GM19239 (cell line): ENCODE measurements around the gene TCF12.

Experiments
- DNase-seq: peaks from one replicate; pipeline ENCODE4 v3.0.0; 2011; ENCODE audit warnings: low spot score; ENCODE audit not compliant: insufficient read length
- FAIRE-seq: peaks from 2 replicates; lab custom pipeline; 2011; peaks lifted over from hg19 to GRCh38; lab: Jason Lieb, UNC

TCF12 gene

GRCh38 chr15:57224664-57225063 is 306.2 kb downstream of the TCF12 start:
- FAIRE-seq (peak; percentile 53), DNase-seq (no peak)

DNA sequence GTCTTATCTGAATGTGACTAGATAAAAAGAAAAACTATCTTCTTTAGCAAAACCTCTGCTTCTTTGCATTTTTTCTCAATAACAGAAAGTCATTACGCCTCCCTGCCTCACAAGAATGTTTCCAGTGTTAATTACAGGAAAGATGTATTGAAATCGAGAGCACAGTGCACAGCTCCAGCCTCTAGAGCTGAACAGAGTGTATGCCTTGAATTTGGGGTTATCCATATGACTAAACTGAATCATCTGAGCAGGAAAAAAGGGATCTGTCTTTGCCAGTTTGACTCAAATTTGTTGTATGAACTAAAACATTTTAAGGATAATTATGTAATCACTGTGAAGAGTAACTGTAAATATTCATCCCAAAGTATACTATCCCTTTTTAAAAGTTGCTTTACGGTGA is 308.7 kb downstream of the TCF12 start:
- DNase-seq = no peak
- no peak for FAIRE-seq

DNA sequence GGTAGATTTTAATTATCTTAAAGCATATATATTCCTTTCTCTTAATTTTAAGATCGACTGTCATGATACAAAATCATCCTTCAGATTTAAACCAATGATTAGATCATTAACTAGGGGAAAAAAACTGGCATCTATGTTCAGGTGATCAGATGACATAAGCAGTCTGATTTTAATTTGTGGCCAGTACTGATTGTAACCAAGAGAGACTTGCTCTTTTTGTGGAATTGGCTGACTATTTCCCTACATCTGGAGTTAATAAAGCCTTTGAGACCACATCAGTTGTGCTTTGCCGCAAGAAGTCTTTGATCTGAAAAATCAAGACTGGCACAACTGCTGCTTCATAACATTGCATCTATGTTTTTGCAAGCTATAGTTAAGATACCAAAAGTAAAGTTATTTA is 309.5 kb downstream of the TCF12 start:
- peak; percentile 37 for FAIRE-seq
- no peak for DNase-seq

DNA sequence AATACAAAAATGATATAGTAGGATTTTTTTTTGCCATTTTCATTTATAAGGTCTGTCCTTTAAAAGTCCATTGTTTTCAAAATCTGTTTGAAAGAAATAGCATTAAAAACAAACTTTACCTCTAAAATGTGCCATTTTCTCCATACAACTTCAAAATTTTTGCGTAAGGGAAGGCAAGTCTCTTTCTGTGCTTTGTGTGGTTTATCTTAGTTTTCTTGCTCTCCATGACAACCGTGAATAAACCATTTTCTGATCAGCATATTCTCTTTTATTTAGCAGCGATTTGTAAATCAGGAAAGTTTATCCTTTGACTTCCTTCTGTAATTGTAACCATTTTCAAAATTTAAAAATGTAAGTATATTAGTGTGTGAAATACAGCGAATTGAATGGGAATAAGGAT is 310.0 kb downstream of the TCF12 start:
- FAIRE-seq = no peak

DNA sequence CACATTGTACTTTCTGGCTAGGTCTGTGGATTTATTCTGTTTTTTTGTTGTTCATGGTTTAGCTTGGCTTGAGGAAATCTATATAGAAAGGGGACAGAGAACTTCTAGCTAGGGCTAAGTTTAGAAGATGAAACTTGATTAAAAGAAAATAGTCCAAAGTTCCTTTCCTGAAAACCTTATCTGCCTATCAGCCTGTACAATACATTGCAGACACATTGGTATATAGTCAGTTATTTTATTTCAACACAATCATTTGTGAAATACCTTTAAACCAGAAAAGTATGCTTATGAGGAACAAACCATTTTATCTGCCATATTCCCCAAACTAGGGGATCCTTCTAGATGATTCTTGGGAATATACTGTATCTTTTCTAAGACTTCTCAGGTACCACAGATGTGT is 310.6 kb downstream of the TCF12 start:
- FAIRE-seq (no peak), DNase-seq (no peak)

More for the DNA sequence above, 310.0 kb downstream of the TCF12 start:
- no peak for DNase-seq

DNA sequence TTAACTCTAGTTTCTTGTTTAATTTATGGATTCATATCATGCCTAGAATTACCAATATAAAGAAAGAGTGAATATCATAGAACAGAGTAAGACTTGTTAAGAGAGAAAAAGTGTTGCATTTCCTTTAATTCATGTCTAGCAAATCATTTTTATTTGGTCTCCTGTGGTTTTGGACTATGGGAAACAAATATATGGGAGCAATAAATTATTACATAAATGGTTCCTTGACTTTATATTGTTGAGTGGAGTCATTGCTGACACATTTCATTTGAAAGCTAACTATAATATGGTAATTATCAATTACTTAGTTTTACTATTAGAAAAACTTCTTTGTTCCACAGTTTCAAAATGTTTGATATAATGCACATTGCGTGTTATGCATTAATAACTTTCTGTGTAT is 313.1 kb downstream of the TCF12 start:
- FAIRE-seq = no peak
- DNase-seq = no peak

DNA sequence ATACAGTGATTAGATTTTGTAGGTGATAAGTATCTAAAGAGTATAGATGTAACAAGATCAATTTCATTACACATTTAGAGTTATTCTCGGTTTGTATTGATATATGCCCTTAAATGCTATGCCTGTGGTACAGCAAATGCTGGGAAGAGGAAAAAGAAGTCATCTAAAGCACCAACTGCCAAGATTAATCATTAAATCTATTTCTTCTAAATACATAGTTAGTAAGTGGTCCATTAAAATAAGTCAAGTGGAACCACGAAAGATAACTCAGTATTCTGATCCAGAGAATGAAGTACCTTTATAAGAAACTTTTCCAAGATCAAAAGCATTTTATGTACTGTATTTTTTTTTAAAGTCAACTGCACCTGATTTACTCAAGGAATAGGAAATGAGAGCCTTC is 315.7 kb downstream of the TCF12 start:
- no peak for DNase-seq
- no peak for FAIRE-seq

DNA sequence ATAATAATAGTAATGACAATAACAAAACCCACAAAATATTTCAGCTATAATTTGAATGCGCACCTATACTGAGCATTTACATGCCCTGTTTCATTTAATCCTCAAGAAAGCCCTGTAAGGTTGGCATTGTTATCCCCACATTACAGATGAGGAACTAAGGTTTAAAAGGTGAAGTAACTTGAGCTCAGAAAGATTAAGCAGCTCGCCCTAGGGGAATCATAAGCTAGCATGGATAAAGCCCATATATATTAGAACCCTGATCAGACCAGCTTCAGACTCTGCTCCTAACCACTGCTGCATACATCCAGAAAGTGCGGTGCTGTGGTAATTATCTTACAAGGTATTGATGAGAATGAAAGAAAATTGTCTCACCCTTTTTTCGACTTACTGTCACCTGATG is 316.7 kb downstream of the TCF12 start:
- DNase-seq (no peak), FAIRE-seq (no peak)

- no peak for FAIRE-seq
These were observed 317.4 kb downstream of the TCF12 start for GRCh38 chr15:57235873-57236272.

GRCh38 chr15:57236561-57237300 is 318.3 kb downstream of the TCF12 start:
- FAIRE-seq (no peak), DNase-seq (no peak)

More at GRCh38 chr15:57235873-57236272, 317.4 kb downstream of the TCF12 start:
- DNase-seq = no peak

GRCh38 chr15:57237301-57237642 is 318.8 kb downstream of the TCF12 start:
- DNase-seq = no peak

DNA sequence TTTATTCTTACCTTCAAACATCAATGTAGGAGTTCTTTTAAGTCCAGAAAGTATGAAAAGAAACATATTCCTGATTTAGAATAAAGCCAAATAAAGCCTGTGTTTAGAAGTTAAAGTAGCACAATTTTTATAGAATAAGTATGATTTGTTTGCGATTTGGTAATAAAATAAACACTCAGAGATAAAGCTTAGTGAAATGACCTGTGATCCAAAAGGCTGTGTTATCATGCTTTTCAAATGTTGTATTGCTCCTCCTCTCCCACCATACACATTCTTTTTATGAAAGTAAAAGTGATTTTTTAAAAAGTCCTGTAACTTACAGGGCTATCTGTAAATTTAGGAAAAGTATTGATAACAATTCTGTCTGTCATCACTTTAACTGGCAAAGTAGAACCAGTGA is 319.2 kb downstream of the TCF12 start:
- DNase-seq (no peak), FAIRE-seq (no peak)

More at GRCh38 chr15:57237301-57237642, 318.8 kb downstream of the TCF12 start:
- FAIRE-seq = no peak

DNA sequence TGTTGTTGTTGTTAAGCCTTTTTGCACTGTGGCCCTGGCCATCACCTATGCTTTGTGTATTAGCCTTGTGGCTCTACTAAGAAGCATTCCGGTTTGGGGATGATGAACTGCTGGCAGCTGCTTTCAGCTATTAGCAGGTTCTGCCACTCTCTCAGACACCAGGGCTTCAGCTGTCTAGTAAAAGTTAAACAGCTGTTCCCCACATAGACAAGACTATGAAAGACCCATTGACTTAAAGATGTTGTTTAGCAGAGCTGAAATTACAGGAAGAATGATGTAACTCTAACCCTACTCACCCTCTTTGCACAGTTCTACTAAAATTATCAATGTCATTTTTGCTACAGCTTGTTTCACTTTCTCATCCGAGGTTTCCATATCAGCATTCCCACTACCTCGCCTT is 326.7 kb downstream of the TCF12 start:
- no peak for FAIRE-seq
- DNase-seq = no peak

GRCh38 chr15:57245714-57246113 is 327.3 kb downstream of the TCF12 start:
- FAIRE-seq = no peak
- DNase-seq = no peak

DNA sequence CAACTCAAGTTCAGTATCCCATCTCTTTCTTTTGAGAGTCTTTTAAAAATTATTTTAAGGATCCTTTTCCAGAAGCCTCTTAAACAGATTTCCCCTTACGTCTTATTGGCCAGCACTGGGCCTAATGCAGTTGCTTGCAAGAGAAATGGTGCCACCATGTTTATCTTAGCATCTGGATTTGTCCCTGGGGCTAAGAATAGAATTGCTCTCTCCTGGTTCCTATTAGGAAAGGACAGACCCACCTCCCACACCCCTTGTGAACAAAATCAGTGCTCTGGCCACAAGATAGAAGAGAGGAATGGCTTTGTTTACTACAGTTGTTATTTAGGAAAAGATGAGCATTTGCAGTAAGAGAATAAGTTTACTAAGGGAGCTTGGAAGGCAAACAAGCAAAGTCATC is 329.6 kb downstream of the TCF12 start:
- FAIRE-seq = no peak
- DNase-seq = no peak

DNA sequence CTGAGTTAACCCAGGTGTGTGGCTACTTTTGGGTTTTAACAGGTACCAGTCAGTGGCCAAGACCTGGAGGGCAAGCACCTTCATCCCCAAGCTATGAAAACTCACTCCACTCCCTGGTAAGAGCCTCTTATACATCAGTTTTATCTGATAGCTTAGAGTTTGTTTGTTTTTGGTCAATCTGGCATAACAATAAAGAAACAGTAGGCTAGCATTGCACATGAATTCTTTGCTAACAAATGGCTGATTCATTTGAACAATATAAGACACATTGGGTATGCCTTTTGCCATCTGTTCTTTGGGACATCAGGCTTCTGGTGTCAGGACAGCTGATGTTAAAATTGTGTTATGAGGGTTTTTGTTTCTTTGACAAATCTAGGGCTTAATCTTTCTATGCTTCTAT is 332.9 kb downstream of the TCF12 start:
- DNase-seq (no peak), FAIRE-seq (no peak)

DNA sequence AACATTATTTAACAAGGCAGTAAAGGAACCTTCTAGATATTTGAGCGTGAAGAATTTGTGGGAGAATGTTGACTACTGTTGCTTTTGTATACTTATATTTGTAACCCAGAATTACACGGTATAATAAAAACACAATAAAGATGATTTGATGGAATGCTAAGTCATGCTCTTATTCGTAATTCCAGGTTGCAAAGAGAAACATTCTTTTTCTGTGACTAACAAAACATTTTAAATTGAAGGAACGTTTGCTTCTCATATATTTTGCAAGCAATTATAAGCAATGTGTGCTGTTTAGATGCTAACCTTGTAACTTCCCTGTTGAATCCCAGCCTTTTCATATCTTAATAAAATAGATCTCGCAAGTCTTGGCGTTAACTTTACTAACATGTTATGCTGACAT is 333.5 kb downstream of the TCF12 start:
- no peak for FAIRE-seq

DNA sequence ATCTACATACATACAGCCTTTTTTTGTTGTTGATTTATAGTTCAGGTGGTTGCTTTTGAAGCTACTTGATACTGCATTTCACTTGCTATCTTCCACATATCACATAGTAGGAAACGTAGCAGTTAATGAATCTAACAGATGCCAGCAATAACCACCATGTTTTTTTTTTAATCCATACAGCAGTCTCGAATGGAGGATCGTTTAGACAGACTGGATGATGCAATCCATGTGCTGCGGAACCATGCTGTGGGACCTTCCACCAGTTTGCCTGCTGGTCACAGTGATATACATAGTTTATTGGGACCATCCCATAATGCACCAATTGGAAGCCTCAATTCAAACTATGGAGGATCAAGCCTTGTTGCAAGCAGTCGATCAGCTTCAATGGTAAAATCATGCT is 334.6 kb downstream of the TCF12 start:
- DNase-seq (no peak), FAIRE-seq (no peak)

More for the DNA sequence above, 333.5 kb downstream of the TCF12 start:
- no peak for DNase-seq

DNA sequence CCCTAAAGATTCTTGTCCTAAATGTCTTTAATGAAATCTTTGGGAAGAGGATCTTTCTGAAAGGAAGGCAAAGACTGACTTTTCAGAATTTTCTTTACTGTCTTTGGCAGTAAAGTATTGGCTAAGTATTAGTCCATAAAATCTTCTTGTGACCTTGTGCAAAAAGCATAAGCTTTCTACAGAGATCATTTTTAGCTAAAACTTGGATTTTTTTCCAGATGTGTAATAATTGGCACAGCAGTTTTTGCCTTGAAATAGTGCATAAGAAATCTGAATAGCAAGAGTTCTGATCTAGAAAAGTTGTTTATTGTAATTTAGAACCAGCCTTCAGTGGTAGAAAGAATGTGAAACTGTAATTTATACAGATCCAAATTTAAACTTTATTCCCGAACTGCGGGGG is 335.1 kb downstream of the TCF12 start:
- DNase-seq (no peak), FAIRE-seq (no peak)

DNA sequence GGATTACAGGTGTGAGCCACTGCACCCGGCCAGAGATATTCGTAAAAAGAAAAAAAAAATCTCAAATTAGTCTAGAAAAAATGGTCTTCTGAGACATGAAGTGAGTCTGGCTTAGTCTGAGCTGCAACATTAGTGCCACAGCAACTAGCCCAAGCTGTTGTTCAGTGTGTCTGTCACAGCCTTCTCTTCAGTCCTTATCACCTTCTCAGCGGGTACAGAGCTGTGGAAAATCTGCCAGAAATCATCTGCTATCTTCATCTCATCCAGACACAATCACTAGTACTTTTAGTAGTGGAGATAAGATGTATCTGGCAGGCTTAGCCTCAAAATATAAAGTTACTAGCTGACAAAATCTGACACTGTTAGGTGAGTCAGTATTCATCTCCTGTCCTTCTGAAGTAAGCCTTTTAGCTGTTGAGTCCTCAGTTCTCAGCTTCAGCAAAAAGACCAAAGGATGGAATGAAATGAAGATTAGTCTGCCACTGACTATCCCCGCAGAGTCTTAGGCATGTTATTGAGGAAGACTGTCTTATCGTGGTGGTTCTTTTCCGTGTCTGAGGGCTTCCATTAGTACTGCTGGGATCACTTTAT is 337.4 kb downstream of the TCF12 start:
- FAIRE-seq (no peak), DNase-seq (no peak)

DNA sequence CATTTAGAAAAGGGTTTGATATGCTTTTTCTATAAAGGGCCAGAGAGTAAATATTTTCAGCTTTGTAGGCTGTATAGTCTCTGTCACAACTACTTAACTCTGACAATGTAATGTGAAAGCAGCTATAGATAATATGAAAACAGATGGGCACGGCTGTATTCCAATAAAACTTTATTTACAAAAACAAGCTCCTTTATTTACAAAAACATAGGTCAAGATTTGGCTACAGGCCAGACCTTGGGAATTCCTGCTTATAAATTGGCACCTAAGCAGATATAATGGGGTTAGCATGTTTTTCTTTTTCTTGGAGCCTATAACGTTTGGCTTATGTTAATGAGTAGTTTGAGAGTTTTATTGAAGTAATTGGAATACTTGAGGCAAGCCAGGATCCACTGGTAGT is 338.5 kb downstream of the TCF12 start:
- FAIRE-seq (no peak), DNase-seq (no peak)

DNA sequence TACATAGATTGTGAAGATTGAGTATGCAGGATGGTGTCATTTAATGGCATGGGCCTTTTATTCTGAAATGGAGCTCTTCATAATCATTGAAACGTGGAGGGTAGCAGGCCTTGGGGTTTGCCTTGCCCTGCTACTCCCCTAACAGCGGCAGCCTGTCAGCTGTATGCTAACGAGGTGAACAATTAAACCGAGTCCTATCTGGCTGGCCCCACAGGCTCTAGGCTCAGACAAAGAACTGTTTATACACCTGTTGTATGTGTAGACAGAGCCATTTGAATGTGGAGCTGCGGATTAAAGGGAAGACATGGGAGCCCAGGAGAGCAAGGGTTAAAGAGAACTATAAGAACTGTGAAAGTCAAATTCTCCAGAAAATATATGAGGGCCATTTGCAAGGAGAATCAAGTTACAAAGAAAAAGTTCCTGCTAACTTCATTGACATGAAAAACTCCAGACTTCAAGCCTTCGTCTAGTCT is 341.2 kb downstream of the TCF12 start:
- no peak for DNase-seq
- no peak for FAIRE-seq
